Measurements from ENCODE around the gene PRKCSH. TPM values are rescaled to one million over a fixed set of nuclear protein-coding genes. Genes with fewer than 3 reads are reported as not detected.

The PRKCSH gene
- total and polyA plus RNA-seq, 10 of the 15 experiments (the other 5 are each of a cell fraction or from before 2014, with no cell fraction given) = 1.1 to 280 (median 44.1) TPM

- DNase-seq (ENCODE audit: low read depth, low spot score) (no peak), FAIRE-seq (no peak), ATAC-seq (no peak)
- BruUV-seq (replicated peaks) = no TSS peak
- no peaks in the 10 kb centered on the region for H3K36me3 ChIP-seq (ENCODE audit: control insufficient read depth in 2 of 2, insufficient read depth in 2 of 2, low read length in 1 of 2)
- H3K27me3 ChIP-seq (replicated peaks in 1 of 2; ENCODE audit: control insufficient read depth in 2 of 2, insufficient read depth in 2 of 2, low read length in 1 of 2) = peaks cover 10 to 16% of the 10 kb centered on the region in 2 experiments
- H3K4me3 ChIP-seq = peak overlapping the region; percentile 40; the same call in 1 of the 2 replicates
- H3K4me1 ChIP-seq (ENCODE audit: control insufficient read depth, insufficient read depth, low read length) = peaks cover 22% of the 10 kb centered on the region
- no peak overlapping the region for H3K9ac ChIP-seq (ENCODE audit: control insufficient read depth, insufficient read depth, low read length)
- no peaks in the 10 kb centered on the region for H4K20me1 ChIP-seq (ENCODE audit: control insufficient read depth, insufficient read depth)
- ChIA-PET SMC1A (ENCODE audit: uncharacterized antibody, unreplicated experiment) (interaction anchor here (0.8 to 2.3 kb wide), 4 partner anchors 25 to 46 kb away, joined by 3 to 14 read pairs (median 4); partner anchors contain the start of gene SWSAP1), CTCF (interaction anchor here (0.6 to 2.9 kb wide), 8 partner anchors 9 to 77 kb away, joined by 3 to 13 read pairs (median 4); partner anchors contain the start of gene PRKCSH), RAD21 (ENCODE audit: unreplicated experiment) (interaction anchor here (1.0 to 2.2 kb wide), 4 partner anchors 15 to 62 kb away, joined by 3 to 7 read pairs (median 4); partner anchors contain the start of genes ODAD3 and PRKCSH), POLR2A (interaction anchor here (0.5 to 1.4 kb wide), 5 partner anchors 10 to 869 kb away, joined by 3 to 5 read pairs (median 4); no protein-coding TSS in a partner anchor)
- H3K27ac ChIP-seq (ENCODE audit: control insufficient read depth, insufficient read depth) = no peak overlapping the region
- intact Hi-C loops (cut with micrococcal nuclease; ENCODE audit: unreplicated experiment) = no loop called here
- H2AFZ ChIP-seq (ENCODE audit: control insufficient read depth, low read depth, low read length) = peak overlapping the region; percentile 49
- in situ Hi-C loops (cut with MboI) = no loop called here
- H3K4me2 ChIP-seq (ENCODE audit: control insufficient read depth, insufficient read depth) = peak overlapping the region; percentile 74
- H3K79me2 ChIP-seq (ENCODE audit: control insufficient read depth, insufficient read depth, low read length) = no peaks in the 10 kb centered on the region
- 5% methylated on average over 45 of the region's 46 CpGs for WGBS (ENCODE audit: insufficient coverage, insufficient replicate concordance, low lambda C conversion rate, missing lambda C conversion rate)
- H3K9me3 ChIP-seq (replicated peaks; ENCODE audit: control insufficient read depth, insufficient read depth, low read length) = no peaks in the 10 kb centered on the region
- TF ChIP-seq ZNF207 (IDR thresholded peaks at IDR 0.05; ENCODE audit: borderline replicate concordance) (no peak), ZNF24 (IDR thresholded peaks at IDR 0.05) (peak; percentile 51; the same call in 1 of the 2 replicates), CTCF (IDR thresholded peaks at IDR 0.05 in 2 of 3, conservative IDR thresholded peaks at IDR 0.05 in 1 of 3; ENCODE audit: control insufficient read depth in 2 of 3, extremely low read depth in 1 of 3, insufficient read depth in 1 of 3, low read depth in 3 of 3, low read length in 3 of 3) (no peak), PBX3 (IDR thresholded peaks at IDR 0.05; ENCODE audit: insufficient replicate concordance, low read depth, low read length) (no peak), POLR2A (IDR thresholded peaks at IDR 0.05; ENCODE audit: low read depth, low read length) (no peak), CEBPB (IDR thresholded peaks at IDR 0.05; ENCODE audit: borderline replicate concordance in 1 of 2, low read depth in 2 of 2, low read length in 2 of 2) (peak in 1 of 2 experiments; percentile 92; a peak in 2 of 4 replicates), TCF3 (IDR thresholded peaks at IDR 0.05; ENCODE audit: borderline replicate concordance, insufficient read depth, low read depth, low read length) (no peak), SIN3A (IDR thresholded peaks at IDR 0.05; ENCODE audit: low read depth, low read length) (no peak), BMI1 (IDR thresholded peaks at IDR 0.05; ENCODE audit: borderline replicate concordance) (no peak)
- TF ChIP-seq, protein P1, sequence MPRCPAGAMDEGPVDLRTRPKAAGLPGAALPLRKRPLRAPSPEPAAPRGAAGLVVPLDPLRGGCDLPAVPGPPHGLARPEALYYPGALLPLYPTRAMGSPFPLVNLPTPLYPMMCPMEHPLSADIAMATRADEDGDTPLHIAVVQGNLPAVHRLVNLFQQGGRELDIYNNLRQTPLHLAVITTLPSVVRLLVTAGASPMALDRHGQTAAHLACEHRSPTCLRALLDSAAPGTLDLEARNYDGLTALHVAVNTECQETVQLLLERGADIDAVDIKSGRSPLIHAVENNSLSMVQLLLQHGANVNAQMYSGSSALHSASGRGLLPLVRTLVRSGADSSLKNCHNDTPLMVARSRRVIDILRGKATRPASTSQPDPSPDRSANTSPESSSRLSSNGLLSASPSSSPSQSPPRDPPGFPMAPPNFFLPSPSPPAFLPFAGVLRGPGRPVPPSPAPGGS (IDR thresholded peaks at IDR 0.05; ENCODE audit: borderline replicate concordance, insufficient read depth, low read depth, low read length, poor library complexity, severe bottlenecking) = no peak
- TF ChIP-seq, protein P2, sequence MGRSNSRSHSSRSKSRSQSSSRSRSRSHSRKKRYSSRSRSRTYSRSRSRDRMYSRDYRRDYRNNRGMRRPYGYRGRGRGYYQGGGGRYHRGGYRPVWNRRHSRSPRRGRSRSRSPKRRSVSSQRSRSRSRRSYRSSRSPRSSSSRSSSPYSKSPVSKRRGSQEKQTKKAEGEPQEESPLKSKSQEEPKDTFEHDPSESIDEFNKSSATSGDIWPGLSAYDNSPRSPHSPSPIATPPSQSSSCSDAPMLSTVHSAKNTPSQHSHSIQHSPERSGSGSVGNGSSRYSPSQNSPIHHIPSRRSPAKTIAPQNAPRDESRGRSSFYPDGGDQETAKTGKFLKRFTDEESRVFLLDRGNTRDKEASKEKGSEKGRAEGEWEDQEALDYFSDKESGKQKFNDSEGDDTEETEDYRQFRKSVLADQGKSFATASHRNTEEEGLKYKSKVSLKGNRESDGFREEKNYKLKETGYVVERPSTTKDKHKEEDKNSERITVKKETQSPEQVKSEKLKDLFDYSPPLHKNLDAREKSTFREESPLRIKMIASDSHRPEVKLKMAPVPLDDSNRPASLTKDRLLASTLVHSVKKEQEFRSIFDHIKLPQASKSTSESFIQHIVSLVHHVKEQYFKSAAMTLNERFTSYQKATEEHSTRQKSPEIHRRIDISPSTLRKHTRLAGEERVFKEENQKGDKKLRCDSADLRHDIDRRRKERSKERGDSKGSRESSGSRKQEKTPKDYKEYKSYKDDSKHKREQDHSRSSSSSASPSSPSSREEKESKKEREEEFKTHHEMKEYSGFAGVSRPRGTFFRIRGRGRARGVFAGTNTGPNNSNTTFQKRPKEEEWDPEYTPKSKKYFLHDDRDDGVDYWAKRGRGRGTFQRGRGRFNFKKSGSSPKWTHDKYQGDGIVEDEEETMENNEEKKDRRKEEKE (IDR thresholded peaks at IDR 0.05) = no peak
- TF ChIP-seq, protein P3, sequence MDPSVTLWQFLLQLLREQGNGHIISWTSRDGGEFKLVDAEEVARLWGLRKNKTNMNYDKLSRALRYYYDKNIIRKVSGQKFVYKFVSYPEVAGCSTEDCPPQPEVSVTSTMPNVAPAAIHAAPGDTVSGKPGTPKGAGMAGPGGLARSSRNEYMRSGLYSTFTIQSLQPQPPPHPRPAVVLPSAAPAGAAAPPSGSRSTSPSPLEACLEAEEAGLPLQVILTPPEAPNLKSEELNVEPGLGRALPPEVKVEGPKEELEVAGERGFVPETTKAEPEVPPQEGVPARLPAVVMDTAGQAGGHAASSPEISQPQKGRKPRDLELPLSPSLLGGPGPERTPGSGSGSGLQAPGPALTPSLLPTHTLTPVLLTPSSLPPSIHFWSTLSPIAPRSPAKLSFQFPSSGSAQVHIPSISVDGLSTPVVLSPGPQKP (IDR thresholded peaks at IDR 0.05; ENCODE audit: low read depth, low read length) = no peak
Observed at GRCh38 chr19:11420429-11421370, 14.7 kb upstream of the PRKCSH start.

All from GM12878 (cell line).